ENCODE measurements around the gene SESTD1.
"Not testable (repeated sequence)": the region's sequence is repeated elsewhere in the genome, so short reads cannot be mapped to it uniquely, and the experiment has no call there.

The SESTD1 gene

DNA sequence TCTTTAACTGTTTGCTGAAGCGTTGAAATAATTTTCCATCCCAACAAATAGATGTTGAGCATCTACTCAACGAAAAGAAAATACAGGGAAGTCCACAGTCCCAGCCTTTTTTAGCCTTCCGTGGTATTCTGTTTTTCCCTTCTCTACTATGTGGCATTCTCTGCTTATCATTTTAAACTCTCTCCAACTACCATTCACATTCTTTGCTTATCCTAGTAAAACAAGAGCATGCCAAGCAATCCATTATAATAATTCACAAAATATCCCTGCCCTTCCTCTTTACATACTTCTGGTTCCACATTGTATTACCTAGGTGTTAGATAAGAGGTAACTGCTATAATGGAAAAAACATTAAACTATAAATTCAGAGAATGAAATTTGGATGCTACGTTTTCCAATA, 1.6 kb upstream of the SESTD1 start:
- no peak for DNase-seq

DNA sequence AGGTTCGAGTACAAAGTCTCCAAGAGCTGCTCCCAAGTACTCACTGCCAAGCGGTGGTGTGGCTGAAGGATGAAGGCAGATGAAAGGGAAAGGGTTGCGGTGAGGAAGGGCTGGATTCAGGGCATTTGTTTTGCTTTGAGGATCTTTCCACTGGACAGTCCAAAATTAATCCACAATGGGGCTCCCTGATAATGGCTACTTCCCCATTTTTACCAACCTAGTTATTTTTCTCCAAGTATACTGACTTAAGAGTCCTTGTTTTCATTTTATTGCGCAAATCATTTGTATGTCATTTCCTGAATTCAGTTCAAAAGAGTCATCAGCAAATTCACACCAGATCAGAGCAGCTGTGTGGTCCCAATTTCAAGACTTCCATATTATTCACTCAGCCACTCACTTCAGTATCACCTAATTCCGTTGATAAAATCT, 464 bp upstream of the SESTD1 start:
- no peak for DNase-seq

DNA sequence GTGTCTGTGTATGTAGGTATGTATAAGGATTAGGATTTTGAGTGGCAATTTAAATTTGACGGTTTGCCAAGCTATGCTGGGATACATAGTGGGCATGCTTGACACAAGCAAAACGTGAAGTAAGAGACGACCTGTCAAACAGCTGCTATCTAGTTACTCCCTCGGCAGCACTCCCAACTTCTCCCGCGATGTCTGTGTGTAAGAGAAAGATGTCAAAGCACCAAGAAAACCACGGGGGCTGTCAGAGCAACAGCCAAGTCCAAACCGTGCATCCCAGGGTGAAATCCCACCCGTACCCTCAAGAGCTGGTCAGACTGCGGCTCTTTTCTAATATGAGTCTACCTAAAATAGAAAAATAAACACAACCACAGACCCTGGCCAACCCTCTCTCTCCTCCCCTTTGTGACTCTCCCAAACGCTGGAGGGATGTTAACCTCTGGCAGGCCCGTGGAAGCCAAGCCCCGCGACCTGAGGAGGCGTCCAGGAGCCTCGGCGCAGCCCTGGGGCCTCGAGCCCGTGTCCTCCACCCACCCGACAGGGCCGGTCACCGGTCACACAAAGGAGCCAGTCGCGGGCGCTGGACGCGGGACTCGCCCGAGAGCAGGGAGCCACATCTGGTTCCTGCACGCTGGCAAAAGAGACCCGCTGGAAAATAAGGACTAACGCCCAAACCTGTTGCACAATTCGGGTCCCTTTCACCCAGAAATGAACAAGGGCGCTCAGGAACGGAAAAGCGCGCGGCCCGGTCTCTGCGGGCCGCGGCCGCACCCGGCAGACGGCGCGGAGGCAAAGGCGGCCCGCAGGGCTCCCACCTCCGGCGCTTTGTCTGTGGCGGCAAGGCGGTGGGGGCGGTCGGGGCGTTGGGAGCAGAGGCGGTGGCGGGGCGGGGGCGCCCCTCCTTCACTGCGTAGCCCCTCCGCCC, 925 bp downstream of the SESTD1 start:
- peak; percentile 14 to 32 for DNase-seq

DNA sequence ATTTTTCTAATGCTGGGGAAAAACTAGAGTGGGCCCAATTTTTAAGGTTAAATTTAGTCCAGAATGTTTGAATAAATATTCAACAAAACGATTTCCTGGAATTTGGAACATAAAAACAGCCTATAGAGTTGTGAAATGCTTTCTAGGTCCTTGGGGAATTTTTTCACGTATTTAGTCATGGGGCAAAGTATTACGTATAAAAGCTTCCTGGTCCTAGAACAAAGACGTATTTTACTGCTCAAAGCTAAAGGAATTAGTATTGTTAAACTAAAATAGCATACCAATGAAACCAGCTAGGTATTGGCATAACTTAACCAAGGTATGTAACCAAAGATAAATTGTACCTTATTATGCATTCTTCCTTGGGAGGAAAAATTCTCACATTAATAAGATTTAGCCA, 1.6 kb downstream of the SESTD1 start:
- no peak for DNase-seq

DNA sequence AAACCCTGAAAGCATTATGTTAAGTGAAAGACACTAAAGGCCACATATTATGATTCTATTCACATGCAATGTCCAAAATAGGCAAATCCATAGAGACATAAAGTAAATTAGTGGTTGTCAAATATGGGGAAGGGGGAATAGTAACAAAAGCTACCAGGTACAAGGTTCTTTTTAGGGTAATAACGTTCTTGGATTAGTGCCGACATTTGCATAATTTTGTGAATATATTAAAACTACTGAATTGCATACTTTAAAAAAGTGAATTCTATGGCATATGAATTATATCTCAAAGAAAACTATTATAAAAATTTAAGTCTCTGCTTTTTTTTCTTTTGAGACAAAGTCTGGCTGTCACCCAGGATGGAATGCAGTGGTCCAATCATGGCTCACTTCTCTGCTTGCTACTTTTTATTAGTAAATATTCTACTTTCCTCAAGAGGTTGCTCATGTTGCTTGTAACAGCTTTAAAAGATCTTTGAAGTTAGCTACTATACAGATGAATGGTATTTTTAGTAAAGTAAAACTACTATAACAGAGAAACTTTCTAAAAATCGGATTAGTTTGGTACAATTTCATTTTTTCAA, 2.5 kb downstream of the SESTD1 start:
- DNase-seq = no peak

DNA sequence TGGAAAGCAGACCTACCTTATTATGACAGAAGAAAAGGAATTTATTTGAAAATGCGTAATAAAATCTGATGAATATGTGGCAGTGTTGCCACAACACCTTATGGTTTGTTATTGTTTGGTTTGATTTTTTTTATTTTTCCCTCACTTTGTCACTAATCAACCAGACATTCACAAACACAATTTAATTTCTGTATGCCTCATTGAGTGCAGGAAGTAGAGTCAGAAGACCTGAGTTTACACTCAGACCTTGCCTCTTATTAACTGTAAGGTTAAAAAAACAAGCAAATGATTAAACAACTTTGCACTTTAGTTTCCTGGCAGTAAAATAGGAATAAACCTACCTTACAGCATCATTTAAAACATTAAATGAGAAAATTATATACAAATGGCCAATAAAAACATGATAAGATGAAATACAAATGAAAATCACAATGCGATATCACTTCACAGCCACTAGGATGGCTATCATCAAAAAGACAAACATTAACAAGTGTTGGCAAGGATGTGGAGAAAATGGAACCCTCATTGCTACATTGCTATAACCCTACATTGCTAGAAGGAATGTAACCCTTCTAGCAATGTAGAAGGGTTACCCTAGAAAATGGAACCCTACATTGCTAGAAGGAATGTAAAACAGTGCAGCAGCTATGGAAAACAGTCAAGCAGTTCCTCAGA, 3.3 kb downstream of the SESTD1 start:
- no peak for DNase-seq

DNA sequence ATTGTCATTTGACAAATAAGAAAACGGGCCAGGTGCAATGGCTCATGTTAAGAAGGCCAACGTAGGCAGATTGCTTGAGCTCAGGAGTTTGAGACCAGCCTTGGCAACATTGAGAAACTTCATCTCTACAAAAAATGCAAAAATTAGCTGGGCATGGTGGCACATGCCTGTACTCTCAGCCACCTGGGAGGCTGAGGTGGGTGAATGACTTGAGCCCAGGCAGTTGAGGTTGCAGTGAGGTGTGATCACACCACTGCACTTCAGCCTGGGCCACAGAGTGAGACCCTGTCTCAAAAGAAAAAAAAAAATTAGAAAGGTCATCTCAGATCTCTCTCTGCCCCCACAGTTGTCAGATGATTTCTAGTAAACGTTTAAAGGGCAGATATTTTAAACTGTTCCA, 4.4 kb downstream of the SESTD1 start:
- DNase-seq = no peak

DNA sequence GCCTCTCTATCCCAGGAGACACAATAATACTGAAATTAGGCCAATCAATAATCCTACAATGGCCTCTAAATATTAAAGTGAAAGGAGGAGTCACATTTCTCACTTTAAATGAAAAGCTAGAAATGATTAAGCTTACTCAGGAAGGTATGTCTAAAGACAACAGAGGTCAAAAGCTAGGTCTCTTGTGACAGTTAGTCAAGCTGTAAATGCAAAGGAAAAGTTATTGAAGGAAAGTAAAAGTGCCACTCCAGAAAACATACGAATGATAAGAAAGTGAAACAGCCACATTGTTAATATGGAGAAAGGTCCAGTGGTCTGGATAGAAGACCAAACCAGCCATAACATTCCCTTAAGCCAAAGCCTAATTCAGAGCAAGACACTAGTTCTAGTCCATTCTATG, 9.5 kb downstream of the SESTD1 start:
- no peak for DNase-seq

DNA sequence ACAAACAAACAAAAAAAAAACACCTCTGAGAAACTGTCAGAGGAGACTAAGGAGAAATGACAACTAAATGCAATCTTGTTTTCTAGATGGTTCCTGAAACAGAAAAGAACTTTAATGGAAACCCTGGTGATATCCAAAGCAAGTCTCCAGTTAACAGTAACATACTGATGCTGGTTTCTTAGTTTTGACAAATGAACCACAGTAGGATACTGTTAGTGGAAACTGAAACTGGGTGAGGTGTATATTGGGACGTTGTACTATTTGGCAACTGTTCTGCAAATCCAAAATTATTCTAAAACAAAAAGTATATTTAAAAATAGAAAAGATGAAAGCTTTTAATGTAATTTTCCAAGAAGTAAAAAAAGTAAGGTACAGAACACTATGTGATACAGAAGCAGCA, 11.4 kb downstream of the SESTD1 start:
- no peak for DNase-seq

DNA sequence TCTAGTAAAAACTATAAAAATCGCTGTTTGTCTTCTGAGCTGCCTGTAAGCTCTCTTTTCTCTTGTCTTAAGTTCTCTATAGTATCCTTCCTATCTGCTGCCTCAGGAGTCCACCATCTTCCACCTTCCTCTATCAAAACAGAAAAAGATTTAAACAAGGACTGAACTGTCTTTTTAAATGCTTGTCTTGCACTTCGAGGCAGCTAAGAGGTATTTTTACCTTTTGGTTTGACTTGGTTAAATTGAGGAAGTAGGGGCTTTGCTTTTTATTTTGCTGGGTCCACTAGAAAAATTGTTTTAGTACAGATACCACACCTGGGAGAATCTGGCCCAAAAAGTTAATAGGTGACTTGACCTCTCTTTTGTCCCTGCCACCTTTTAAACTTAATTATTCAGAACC, 12.2 kb downstream of the SESTD1 start:
- DNase-seq = no peak

DNA sequence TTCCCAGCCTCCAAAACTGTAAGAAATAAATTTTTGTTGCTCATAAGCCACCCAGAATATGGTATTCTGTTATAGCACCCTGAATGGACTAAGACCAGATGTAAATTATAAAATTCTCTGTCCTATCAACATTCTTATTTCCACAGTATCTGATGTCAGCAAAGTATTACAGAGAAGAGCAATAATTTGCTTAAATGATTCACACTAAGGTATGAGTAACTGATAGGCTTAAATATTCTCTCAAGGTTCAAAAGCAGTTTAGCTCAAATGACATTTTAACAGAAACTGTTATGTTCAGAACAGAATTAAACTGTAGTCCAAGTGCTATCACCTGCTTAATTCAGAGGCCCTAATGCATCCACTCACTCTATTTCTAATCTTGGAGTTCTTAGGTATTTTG, 12.8 kb downstream of the SESTD1 start:
- no peak for DNase-seq

DNA sequence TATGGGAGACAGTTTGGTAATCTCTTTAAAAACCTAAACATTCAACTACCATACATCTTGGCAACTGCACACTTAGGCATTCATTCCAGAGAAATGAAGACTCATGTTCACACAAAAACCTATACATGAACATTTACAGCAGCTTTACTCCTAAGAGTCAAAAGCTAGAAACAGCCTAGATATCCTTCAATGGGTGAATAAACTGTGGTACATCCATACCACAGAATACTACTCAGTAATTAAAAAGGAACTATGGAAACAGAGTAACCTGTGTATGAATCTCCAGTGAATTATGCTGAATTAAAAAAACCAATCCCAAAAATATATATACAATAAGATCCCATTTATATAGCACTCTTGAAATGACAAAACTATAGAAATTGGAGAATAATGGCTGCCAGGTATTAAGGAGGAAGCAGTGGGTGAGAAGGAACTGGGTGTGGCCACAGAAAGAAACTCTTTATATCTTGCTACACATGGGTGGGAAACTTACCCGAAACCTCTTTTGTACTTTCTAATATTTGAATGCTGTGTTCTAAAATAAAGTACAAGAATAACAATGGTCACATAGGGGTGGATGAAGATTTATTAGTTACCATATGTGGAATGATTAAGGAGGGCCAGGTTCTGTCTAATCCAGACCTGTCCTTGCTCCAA, 13.7 kb downstream of the SESTD1 start:
- no peak for DNase-seq

DNA sequence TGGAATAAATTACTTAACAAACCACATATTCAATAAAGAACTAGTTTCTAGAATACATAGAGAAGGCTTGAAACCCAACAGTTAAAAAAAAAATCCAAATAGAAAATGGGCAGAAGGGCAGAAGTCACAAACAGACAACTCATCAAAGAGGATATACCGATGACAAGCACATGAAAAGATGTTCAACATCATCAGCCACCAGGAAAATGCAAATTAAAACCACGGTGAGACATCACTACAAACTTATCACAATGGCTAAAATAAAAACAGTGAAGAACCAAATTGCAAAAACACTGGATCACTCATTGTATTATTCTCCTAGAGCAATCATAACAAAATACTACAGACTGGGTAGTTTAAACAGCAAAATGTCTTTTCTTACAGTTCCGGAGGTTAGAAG, 14.5 kb downstream of the SESTD1 start:
- no peak for DNase-seq

DNA sequence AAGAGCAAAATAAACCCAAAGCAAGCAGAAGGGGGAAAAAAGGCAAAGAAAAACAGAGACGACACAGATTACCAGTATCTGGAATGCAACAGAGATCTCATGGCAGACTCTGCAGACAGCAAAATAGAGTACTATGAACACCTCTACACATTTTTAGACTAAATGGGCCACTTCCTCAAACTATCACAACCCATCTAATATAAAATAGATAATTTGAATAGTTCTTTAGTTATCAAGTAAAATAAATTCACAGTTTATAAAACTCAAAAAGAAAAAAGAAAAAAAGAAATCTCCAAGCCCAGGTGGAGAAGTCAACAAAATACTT, 16.6 kb downstream of the SESTD1 start:
- DNase-seq = no peak

DNA sequence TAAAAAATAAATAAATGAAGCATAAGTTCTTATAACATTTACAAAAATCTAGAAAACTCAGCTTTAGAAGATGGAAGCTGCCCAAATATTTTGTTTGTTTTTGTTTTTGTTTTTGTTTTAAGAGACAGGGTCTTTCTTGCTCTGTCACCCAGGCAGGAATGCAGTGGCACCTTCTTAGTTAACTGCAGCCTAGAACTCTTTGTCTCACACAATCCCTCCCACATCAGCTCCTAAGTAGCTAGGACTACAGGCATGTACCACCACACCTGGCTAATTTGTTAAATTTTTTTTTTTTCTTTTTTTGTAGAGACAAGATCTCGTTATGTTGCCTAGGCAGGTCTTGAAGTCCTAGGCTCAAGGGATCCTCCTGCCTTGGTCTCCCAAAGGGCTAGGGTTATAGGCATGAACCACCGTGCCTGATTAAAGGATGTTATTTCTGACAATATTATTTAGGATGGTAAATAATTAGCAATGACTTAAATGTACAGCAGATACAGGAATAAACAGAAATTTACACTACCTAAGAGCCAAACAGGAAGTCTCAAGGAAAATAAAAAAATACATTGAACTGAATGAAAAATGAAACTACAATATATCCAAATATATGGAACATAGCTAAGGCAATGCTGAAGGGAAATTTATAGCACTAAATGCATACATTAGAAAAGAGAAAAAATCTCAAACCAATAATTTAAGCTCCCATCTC, 17.2 kb downstream of the SESTD1 start:
- no peak for DNase-seq

DNA sequence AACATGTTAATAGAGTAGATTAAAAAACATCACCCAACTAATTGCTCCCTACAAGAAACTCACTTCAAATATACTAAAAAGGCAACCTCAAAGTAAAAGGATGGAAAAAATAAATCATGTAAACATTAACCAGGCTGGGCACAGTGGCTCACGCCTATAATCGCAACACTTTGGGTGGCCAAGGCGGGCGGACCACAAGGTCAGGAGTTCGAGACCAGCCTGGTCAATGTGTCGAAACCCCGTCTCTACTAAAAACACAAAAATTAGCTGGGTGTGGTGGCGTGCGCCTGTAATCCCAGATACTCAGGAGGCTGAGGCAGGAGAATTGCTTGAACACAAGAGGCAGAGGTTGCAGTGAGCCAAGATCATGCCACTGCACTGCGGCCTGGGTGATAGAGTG, 18.8 kb downstream of the SESTD1 start:
- DNase-seq = not testable (repeated sequence)

DNA sequence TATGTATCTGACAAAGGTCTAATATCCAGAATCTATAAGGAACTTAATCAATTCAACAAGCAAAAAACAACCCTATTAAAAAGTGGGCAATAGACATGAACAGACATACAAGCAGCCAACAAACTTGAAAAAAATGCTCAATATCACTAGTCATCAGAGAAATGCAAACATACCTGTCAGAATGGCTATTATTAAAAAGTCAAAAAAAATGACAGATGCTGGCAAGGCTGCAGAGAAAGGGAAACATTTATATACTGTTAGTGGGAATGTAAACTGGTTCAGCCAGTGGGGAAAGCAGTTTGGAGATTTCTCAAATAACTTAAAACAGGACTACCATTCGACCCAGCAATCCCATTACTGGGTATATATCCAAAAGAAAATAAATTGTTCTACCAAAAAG, 21.6 kb downstream of the SESTD1 start:
- DNase-seq = no peak

DNA sequence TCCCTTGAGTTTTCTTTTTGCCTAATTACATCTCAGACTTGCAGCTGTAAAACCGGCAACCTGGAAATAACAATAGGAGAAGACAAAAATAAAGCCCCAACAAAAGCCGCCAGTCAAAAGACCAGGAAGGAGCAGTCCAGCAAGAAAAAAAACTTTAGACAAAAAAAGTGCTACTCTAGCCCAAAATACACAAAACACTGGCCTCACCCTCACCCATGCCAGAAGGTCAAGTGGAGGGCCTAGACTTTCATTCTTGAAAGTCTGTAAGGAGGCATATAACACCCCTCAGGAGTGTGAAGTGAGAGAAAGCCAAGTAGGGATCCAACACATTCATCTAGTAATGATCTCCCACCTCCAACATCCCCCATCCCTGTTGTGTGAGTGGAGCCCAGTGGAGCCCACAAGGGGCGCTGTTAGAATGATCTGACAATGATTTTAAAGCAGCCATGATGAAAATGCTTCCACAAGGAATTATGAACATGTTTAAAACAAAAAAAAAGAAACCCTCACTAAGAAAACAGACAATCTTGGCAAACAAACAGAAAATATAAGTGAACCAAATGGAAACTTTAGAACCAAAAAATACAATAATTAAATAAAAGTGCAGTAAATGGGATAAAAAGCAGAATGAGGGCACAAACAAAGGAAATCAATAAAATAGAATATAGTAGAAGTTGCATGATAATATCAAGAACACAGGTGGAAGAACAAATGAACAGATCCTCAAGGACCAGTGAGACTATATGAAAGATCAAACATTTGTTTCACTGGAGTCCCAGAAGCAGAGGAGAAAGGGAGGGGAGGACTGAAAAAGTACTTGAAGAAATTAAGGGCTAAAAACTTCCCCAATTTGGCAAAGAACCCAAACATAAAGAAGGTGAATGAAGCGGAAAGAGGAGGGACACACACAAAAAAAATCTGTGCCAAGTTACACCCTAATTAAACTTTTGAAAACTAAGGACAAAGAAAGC, 23.9 kb downstream of the SESTD1 start:
- no peak for DNase-seq

DNA sequence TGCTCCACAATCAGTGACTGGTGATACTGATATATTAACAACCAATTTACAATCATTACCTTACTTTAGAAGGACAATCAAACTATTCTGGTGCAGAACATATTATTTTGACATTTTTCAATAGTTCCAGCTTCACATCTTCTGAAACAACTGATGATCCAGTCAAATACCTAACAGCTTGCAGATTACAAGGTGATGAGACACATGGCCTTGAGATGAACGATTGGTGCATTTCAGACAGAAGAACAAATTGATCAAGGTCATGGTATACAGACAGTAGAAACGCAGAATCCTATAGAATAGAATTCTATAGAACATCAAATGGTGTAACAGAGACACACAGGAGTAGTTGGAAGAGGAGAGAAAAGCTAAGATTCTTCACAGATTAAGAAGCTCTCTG, 24.8 kb downstream of the SESTD1 start:
- no peak for DNase-seq

DNA sequence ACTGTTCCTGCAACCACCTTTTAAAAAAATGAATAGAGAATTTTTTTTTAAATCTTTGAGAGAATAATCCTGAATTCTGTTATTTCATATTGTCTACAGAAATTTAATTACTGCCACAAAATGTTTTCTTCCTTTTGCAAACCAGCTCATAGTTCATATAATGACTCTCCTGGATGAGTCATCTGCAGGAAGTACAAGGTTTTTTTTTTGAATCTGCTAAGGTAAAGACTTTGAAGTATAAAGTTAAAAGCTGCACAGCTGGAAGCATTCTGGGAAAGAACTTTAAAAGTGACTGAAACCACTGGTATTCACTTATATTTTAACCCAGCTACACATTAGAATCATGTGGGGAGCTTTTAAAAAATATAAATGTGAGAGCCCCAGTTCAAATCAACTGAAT, 25.4 kb downstream of the SESTD1 start:
- DNase-seq = no peak

DNA sequence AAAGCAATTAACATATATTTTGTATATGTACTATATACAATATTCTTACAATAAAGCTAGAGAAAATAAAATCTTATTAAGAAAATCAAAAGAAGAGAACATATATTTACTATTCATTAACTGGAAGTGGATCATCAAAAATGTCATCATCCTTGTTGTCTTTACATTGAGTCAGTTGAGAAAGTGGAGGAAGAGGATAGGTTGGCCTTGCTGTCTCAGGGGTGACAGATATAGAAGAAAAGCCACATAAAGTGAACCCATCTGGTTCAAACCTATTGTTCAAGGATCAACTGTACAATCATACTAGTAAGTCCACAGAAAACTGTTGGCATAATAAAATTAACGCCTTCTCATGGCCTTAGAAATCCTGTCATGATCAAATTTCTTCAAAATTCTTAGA, 26.6 kb downstream of the SESTD1 start:
- DNase-seq = no peak

Measured in stimulated activated CD4-positive, alpha-beta T cell treated with anti-CD3 and anti-CD28 coated beads, Interleukin-2, amount 100 ng/mL, for 48 hours (primary cell).